ENCODE measurements around the gene DNAH17. TPM values are rescaled to one million over a fixed set of nuclear protein-coding genes. Genes with fewer than 3 reads are reported as not detected.

Gene DNAH17
- total RNA-seq, 4 donors from 2014 or later = 0.19 to 0.31 TPM; not detected in 2

- no peak for DNase-seq
- Histone ChIP-seq H3K4me3 (no peak overlapping the region), H3K36me3 (no peaks in the 10 kb centered on the region), H3K27me3 (peaks cover 0 to 32% (median 0%) of the 10 kb centered on the region in 4 donors), H3K9me3 (no peaks in the 10 kb centered on the region), H3K27ac (no peak overlapping the region), H3K4me1 (no peaks in the 10 kb centered on the region)
- intact Hi-C loops (cut with DNase I) = no loop called here
- TF ChIP-seq CTCF (IDR thresholded peaks at IDR 0.05) (no peak), POLR2A (IDR thresholded peaks at IDR 0.05) (no peak)
- WGBS, 2 donors = 8 to 29% methylated on average over 2 of the region's 2 CpGs
These were observed 19.6 kb downstream of the DNAH17 start for GRCh38 chr17:78557598-78558039.

- Histone ChIP-seq H3K9me3 (no peaks in the 10 kb centered on the region), H3K27ac (no peak overlapping the region), H3K4me1 (no peaks in the 10 kb centered on the region), H3K27me3 (peaks cover 0 to 26% (median 0%) of the 10 kb centered on the region in 4 donors), H3K4me3 (no peak overlapping the region), H3K36me3 (no peaks in the 10 kb centered on the region)
- 49 to 76% methylated on average over 11 of the region's 11 CpGs for WGBS, 2 donors
- no peak for DNase-seq
- intact Hi-C loops (cut with DNase I) = no loop called here
- TF ChIP-seq CTCF (IDR thresholded peaks at IDR 0.05) (no peak), POLR2A (IDR thresholded peaks at IDR 0.05) (no peak)
These were observed 20.4 kb downstream of the DNAH17 start for GRCh38 chr17:78556812-78557211.

- DNase-seq = no peak
- intact Hi-C loops (cut with DNase I) = no loop called here
- peaks cover 0 to 17% (median 0%) of the 10 kb centered on the region in 4 donors for H3K27me3 ChIP-seq
- 79 to 83% methylated on average over 6 of the region's 6 CpGs for WGBS, 2 donors
- H3K27ac ChIP-seq = no peak overlapping the region
- H3K4me3 ChIP-seq = no peak overlapping the region
- no peaks in the 10 kb centered on the region for H3K4me1 ChIP-seq
- no peaks in the 10 kb centered on the region for H3K9me3 ChIP-seq
- TF ChIP-seq CTCF (IDR thresholded peaks at IDR 0.05) (no peak), POLR2A (IDR thresholded peaks at IDR 0.05) (no peak)
- no peaks in the 10 kb centered on the region for H3K36me3 ChIP-seq
These were observed 21.3 kb downstream of the DNAH17 start for GRCh38 chr17:78555746-78556401.

GRCh38 chr17:78550464-78550863 lies 26.7 kb downstream of the DNAH17 start:
- Histone ChIP-seq H3K4me1 (no peaks in the 10 kb centered on the region), H3K36me3 (no peaks in the 10 kb centered on the region), H3K4me3 (no peak overlapping the region), H3K27me3 (no peaks in the 10 kb centered on the region), H3K27ac (no peak overlapping the region), H3K9me3 (no peaks in the 10 kb centered on the region)
- intact Hi-C loops (cut with DNase I) = no loop called here
- 60 to 74% methylated on average over 2 to 6 of the region's 6 CpGs for WGBS, 2 donors
- no peak for TF ChIP-seq POLR2A (IDR thresholded peaks at IDR 0.05)
- TF ChIP-seq CTCF (IDR thresholded peaks at IDR 0.05) = no peak
- DNase-seq = no peak

- WGBS, 2 donors = 82 to 83% methylated on average over 2 to 5 of the region's 5 CpGs
- no peaks in the 10 kb centered on the region for H3K27me3 ChIP-seq
- H3K27ac ChIP-seq = no peak overlapping the region
- intact Hi-C loops (cut with DNase I) = no loop called here
- H3K4me1 ChIP-seq = no peaks in the 10 kb centered on the region
- no peaks in the 10 kb centered on the region for H3K9me3 ChIP-seq
- H3K36me3 ChIP-seq = no peaks in the 10 kb centered on the region
- TF ChIP-seq POLR2A (IDR thresholded peaks at IDR 0.05) = no peak
- no peak for TF ChIP-seq CTCF (IDR thresholded peaks at IDR 0.05)
- DNase-seq = no peak
- no peak overlapping the region for H3K4me3 ChIP-seq
These were observed 28.5 kb downstream of the DNAH17 start for GRCh38 chr17:78548725-78549124.

All from esophagus squamous epithelium (tissue), 5 donors.